ENCODE results near the gene NACAD.

NACAD gene

GRCh38 chr7:45085619-45086200 is 3.1 kb downstream of the NACAD start:
- TF ChIP-seq, protein P1, sequence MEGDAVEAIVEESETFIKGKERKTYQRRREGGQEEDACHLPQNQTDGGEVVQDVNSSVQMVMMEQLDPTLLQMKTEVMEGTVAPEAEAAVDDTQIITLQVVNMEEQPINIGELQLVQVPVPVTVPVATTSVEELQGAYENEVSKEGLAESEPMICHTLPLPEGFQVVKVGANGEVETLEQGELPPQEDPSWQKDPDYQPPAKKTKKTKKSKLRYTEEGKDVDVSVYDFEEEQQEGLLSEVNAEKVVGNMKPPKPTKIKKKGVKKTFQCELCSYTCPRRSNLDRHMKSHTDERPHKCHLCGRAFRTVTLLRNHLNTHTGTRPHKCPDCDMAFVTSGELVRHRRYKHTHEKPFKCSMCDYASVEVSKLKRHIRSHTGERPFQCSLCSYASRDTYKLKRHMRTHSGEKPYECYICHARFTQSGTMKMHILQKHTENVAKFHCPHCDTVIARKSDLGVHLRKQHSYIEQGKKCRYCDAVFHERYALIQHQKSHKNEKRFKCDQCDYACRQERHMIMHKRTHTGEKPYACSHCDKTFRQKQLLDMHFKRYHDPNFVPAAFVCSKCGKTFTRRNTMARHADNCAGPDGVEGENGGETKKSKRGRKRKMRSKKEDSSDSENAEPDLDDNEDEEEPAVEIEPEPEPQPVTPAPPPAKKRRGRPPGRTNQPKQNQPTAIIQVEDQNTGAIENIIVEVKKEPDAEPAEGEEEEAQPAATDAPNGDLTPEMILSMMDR (IDR thresholded peaks at IDR 0.05) = no peak
- H3K9me3 ChIP-seq = no peaks in the 10 kb centered on the region
- H3K4me1 ChIP-seq (ENCODE audit: control insufficient read depth in 1 of 2, insufficient read depth in 1 of 2, low read depth in 1 of 2, low read length in 1 of 2) = peaks cover 0 to 4% of the 10 kb centered on the region in 2 experiments
- H3K36me3 ChIP-seq = no peaks in the 10 kb centered on the region
- no peak overlapping the region for H3K27ac ChIP-seq
- peaks cover 49% of the 10 kb centered on the region for H3K27me3 ChIP-seq
- H3K4me3 ChIP-seq (ENCODE audit: low read depth in 1 of 2, low read length in 1 of 2) = no peak overlapping the region

GRCh38 chr7:45084901-45085618 is 3.7 kb downstream of the NACAD start:
- H3K36me3 ChIP-seq = no peaks in the 10 kb centered on the region
- H3K27me3 ChIP-seq = peaks cover 43% of the 10 kb centered on the region
- peaks cover 0 to 4% of the 10 kb centered on the region in 2 experiments for H3K4me1 ChIP-seq (ENCODE audit: control insufficient read depth in 1 of 2, insufficient read depth in 1 of 2, low read depth in 1 of 2, low read length in 1 of 2)
- TF ChIP-seq, protein P1 (IDR thresholded peaks at IDR 0.05) = no peak
- H3K27ac ChIP-seq = no peak overlapping the region
- no peaks in the 10 kb centered on the region for H3K9me3 ChIP-seq
- no peak overlapping the region for H3K4me3 ChIP-seq (ENCODE audit: low read depth in 1 of 2, low read length in 1 of 2)

DNA sequence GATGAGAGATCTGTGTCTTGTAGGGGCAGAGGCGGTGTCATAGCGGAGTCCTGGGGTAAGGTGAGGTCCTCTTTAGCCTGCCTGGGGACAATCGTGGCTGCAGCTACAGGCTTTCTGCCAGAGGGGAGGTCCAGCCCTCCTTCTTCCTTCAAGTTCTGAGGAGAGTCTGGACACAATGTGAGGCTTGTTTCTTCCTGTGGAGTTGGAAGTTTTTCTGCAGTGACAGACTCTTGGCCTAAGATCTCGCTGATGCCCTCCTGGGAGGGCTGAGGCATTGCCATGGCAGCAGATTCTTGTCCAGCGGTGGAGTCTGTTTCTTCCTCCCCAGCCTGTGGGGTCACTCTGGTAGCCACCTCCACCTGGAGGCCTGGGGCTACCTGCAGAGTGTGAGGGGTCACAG is 4.4 kb downstream of the NACAD start:
- Histone ChIP-seq H3K4me1 (ENCODE audit: control insufficient read depth in 1 of 2, insufficient read depth in 1 of 2, low read depth in 1 of 2, low read length in 1 of 2) (peaks cover 0 to 4% of the 10 kb centered on the region in 2 experiments), H3K9me3 (no peaks in the 10 kb centered on the region), H3K27me3 (peaks cover 36% of the 10 kb centered on the region), H3K4me3 (ENCODE audit: low read depth in 1 of 2, low read length in 1 of 2) (no peak overlapping the region), H3K36me3 (no peaks in the 10 kb centered on the region), H3K27ac (no peak overlapping the region)
- TF ChIP-seq, protein P1 (IDR thresholded peaks at IDR 0.05) = no peak

- peaks cover 21% of the 10 kb centered on the region for H3K27me3 ChIP-seq
- TF ChIP-seq, protein P1 (IDR thresholded peaks at IDR 0.05) = no peak
- no peak overlapping the region for H3K4me3 ChIP-seq (ENCODE audit: low read depth in 1 of 2, low read length in 1 of 2)
- no peak overlapping the region for H3K27ac ChIP-seq
- no peaks in the 10 kb centered on the region for H3K4me1 ChIP-seq (ENCODE audit: control insufficient read depth in 1 of 2, insufficient read depth in 1 of 2, low read depth in 1 of 2, low read length in 1 of 2)
- peaks cover 2% of the 10 kb centered on the region for H3K36me3 ChIP-seq
- H3K9me3 ChIP-seq = no peaks in the 10 kb centered on the region
Observed at GRCh38 chr7:45082831-45083331, 5.9 kb downstream of the NACAD start.

- TF ChIP-seq, protein P1 (IDR thresholded peaks at IDR 0.05) = no peak
Observed at GRCh38 chr7:45082031-45082830, 6.5 kb downstream of the NACAD start.

More at GRCh38 chr7:45082031-45082830, 6.5 kb downstream of the NACAD start:
- no peaks in the 10 kb centered on the region for H3K4me1 ChIP-seq (ENCODE audit: control insufficient read depth in 1 of 2, insufficient read depth in 1 of 2, low read depth in 1 of 2, low read length in 1 of 2)
- H3K27ac ChIP-seq = no peak overlapping the region
- H3K9me3 ChIP-seq = no peaks in the 10 kb centered on the region
- H3K27me3 ChIP-seq = peaks cover 15% of the 10 kb centered on the region
- H3K36me3 ChIP-seq = peaks cover 8% of the 10 kb centered on the region
- no peak overlapping the region for H3K4me3 ChIP-seq (ENCODE audit: low read depth in 1 of 2, low read length in 1 of 2)
